Umbilical cord (tissue), 2 donors: Measurements from ENCODE around the gene LZTR1. TPM values are rescaled to one million over a fixed set of nuclear protein-coding genes. Genes with fewer than 3 reads are reported as not detected.
A peak's percentile ranks its signal among the peaks of the same experiment; 100 is the strongest.

ENCODE experiments used
- DNase-seq: peaks from one replicate; pipeline ENCODE4 v3.0.0-alpha.2; 2015; ENCODE audit warnings: low spot score
- total RNA-seq: library from RNA; depleted of rRNA; stranded (reverse); fragments of >200 nt; gene quantifications from one replicate; pipeline ENCODE4 v1.2.3, GENCODE V29; 2014; ENCODE audit warnings: low replicate concordance; ENCODE audit not compliant: insufficient read depth

LZTR1 gene
- total RNA-seq, 1 donor from 2014 or later: 52.7 TPM

GRCh38 chr22:20949698-20950183 lies 32.4 kb upstream of the LZTR1 start:
- DNase-seq: no peak

GRCh38 chr22:20951151-20951931 lies 30.8 kb upstream of the LZTR1 start:
- DNase-seq: no peak

- DNase-seq: no peak
Observed at GRCh38 chr22:20951932-20952380, 30.1 kb upstream of the LZTR1 start.

GRCh38 chr22:20952544-20953341 lies 29.4 kb upstream of the LZTR1 start:
- DNase-seq: no peak

GRCh38 chr22:20953342-20953608 lies 28.8 kb upstream of the LZTR1 start:
- no peak for DNase-seq

GRCh38 chr22:20953668-20954500 lies 28.2 kb upstream of the LZTR1 start:
- DNase-seq: no peak

- DNase-seq: no peak
Observed at GRCh38 chr22:20955548-20955947, 26.5 kb upstream of the LZTR1 start.

GRCh38 chr22:20956258-20957101 lies 25.6 kb upstream of the LZTR1 start:
- peak; percentile 36 for DNase-seq

GRCh38 chr22:20957102-20957682 lies 24.9 kb upstream of the LZTR1 start:
- DNase-seq: no peak

GRCh38 chr22:20957683-20958431 lies 24.2 kb upstream of the LZTR1 start:
- DNase-seq: peak; percentile 36

- no peak for DNase-seq
Observed at GRCh38 chr22:20959578-20960461, 22.3 kb upstream of the LZTR1 start.

- DNase-seq: no peak
Observed at GRCh38 chr22:20960609-20961008, 21.5 kb upstream of the LZTR1 start.

- no peak for DNase-seq
Observed at GRCh38 chr22:20962491-20962945, 19.6 kb upstream of the LZTR1 start.

GRCh38 chr22:20963201-20964052 lies 18.7 kb upstream of the LZTR1 start:
- DNase-seq: no peak

GRCh38 chr22:20964090-20964798 lies 17.9 kb upstream of the LZTR1 start:
- no peak for DNase-seq

GRCh38 chr22:20964799-20965103 lies 17.3 kb upstream of the LZTR1 start:
- DNase-seq: no peak

GRCh38 chr22:20965104-20965887 lies 16.8 kb upstream of the LZTR1 start:
- DNase-seq: no peak
